ENCODE data around the gene CHCHD6.

Gene CHCHD6

GRCh38 chr3:126668450-126669401 lies 35.3 kb upstream of the CHCHD6 start:
- no peak for DNase-seq

- no peak for DNase-seq
Observed at GRCh38 chr3:126671521-126671920, 32.5 kb upstream of the CHCHD6 start.

DNA sequence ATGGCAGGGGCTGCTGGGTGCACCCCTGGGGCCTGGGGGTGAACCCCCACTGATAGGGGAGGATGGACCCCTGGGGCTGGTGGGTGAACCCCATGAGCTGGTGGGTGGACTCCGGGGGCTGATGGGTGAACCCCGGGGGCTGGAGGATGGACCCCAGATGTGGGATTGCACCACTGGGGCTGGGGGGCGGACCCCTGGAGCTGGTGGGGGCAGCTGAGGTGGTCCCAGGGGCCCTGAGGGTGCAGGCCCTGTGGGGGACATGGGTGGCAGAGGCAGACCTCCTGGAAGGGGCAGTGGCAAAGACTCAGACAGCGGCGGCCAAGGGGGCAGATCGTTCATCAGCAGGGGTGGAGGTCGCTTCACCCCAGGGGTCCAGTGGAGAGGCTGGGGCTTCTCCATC lies 31.7 kb upstream of the CHCHD6 start:
- no peak for DNase-seq

DNA sequence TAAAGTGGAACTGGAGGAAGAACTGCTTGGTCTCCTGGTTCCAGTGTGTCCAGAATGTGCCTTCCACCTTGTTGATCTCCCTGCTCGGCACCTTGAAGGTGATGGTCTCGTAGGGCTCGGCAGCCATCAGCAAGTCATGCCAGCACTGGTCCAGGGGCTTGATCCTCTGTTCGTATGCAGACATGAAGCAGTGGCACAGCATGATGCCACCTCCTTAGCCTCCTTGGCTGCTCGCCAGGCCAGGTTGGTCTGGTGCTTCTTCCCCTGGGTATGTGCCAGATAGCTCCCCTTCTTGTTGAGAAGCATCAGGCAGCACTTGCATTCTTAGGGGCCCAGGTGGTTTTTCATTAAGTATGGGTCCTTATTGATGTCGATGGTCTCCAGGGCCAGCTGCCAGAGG lies 31.3 kb upstream of the CHCHD6 start:
- no peak for DNase-seq

GRCh38 chr3:126676919-126677705 lies 26.9 kb upstream of the CHCHD6 start:
- DNase-seq: no peak

- DNase-seq: no peak
Observed at GRCh38 chr3:126677862-126678503, 26.1 kb upstream of the CHCHD6 start.

DNA sequence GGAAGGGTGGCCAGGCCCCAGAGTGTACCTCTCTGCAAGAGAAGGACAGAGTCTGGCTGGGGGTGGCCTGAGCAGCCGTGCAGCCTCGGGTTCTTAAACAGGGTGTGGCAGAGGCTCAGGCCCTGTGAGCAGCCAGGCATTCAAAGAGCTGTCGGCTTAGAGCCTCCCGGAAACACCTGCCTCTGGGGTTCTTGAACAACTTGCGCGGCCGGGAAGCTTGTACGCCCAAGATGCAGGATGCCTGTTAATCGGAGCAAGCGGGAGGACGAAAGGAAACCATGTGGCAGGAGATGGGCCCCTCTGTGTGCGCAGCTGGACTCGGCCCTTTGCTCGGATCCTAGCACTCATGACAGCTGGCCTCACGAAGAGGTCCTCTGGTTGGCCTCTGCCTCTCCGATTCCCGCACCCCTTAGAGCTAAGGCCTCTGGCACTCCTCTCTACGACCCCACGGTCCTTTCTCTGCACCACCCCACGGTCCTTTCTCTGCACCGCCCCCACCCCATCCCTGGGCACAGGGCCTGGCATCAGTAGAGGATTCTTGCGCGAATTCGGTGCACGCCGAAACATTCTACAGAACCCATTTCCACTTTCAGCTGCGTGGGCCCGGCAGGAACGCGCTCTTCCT lies 25.2 kb upstream of the CHCHD6 start:
- DNase-seq: no peak

DNA sequence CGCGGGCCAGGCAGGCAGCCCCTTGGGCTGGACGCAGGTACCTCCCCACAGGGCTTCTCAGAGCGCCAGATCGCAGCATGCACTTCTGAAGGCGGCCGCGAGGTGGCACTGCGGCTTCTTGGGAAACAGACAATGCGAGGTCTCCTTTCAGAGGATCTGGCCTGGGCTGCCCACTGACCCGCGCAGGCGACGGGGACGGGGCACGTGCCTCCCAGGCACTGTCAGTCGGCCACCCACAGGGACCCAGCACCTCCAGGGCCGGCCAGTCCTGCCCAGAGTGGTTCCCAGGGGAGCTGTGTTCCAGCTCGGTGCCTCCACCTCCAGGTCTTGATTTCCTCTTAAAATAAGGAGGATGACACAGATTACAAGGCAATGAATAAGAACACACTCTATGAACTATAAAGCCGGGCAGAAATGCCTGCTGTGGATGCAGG lies 24.7 kb upstream of the CHCHD6 start:
- peak; percentile 80 to 84 for DNase-seq

GRCh38 chr3:126679831-126680666 lies 24.0 kb upstream of the CHCHD6 start:
- no peak for DNase-seq

- DNase-seq: no peak
Observed at GRCh38 chr3:126680667-126681055, 23.4 kb upstream of the CHCHD6 start.

- no peak for DNase-seq
Observed at GRCh38 chr3:126682009-126682408, 22.0 kb upstream of the CHCHD6 start.

DNA sequence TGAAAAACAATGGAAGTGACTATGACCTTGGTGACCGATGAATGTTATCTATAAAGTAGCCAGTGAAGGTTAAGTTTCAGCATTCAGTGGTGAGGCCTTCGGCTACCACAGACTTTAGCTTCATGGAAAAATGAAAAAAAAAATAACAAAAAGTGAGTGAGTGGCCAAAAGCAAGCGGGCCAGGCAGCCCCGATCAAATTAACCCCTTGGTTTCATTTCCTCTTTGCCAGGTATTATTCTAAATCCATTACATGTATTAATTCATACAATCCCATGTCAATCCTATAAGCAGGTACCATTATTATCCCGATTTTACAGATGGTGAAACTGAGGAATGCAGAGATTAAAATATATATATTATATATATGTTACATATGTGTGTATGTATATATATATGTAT lies 21.0 kb upstream of the CHCHD6 start:
- DNase-seq: no peak

GRCh38 chr3:126684218-126684751 lies 19.8 kb upstream of the CHCHD6 start:
- DNase-seq: no peak

DNA sequence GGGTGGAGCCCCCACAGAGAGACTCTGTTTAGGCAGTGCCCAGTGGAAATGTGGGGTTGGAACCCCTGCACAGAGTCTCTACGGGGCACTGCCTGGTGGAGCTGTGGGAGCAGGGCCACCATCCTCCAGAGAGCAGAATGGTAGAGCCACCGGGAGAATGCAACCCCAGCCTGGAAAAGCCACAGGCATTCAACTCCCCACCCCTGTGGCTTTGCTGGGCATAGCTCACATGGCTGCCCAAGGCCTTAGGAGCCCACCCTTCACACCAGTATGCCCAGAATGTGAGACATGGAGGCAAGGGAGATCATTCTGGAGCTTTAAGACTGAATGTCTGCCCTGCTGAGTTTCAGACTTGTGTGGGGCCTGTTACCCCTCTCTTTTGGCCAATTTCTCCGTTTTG lies 19.0 kb upstream of the CHCHD6 start:
- DNase-seq: no peak

DNA sequence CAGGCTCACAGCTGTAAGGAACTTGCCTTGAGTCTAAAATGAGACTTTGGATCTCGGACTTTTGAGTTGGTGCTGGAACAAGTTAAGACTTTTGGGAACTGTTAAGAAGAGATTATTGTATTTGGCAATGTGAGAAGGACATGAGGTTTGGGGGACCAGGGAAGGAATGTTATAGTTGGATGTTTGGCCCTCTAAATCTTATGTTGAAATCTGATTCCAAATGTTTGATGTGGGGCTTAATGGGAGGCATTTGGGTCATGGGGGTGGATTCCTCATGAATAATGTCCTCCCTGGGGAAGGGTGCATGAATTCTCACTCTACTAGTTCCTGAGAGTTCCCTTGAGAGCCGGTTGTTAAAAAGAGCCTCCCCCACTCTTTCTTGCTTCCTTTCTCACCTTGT lies 18.5 kb upstream of the CHCHD6 start:
- no peak for DNase-seq

DNA sequence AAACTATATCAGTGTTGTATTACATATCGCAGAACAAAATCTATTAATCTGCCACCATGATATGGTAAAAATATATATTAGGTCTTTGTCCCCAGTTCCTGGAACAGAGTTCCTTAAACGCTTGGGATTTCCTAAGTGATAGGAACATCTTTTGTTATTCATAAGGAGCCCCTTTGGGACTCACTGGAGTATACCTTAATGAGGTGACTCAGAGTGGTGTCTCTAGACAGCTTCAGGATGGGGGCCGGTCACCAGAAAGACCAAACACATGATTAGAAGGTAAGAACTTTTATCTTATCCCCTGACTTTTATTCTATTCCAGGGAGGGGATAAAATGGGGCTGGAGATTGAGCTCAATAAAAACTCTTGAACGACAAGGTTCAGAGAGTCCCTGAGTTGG lies 12.3 kb upstream of the CHCHD6 start:
- no peak for DNase-seq

GRCh38 chr3:126692858-126693257 lies 11.2 kb upstream of the CHCHD6 start:
- DNase-seq: no peak

- no peak for DNase-seq
Observed at GRCh38 chr3:126693921-126694320, 10.1 kb upstream of the CHCHD6 start.

DNA sequence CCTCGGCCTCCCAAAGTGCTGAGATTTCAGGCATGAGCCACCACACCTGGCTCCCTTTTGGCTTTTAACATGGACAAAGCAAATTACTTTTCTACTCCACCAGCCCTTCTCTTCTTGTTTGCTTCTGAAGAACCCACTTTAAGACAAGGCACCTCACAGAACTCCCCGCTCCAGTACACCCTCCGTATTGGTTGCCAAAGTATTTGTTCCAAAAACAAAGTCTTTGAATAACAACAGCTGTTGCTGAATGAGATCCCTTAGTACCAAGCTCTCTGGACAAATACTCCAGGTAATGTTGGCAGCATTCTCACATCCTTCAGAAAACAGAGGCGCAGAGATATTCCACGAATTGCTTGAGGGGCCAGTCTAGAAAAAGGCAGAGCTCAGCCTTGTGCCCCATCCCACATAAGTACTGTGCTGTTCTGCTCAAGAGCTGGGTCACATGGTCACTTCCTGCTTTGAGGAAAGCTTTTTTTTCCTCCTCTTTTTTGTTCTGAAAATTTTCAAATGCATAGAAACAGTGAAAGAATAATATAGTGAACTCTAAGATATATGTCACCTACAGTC lies 7.3 kb upstream of the CHCHD6 start:
- DNase-seq: no peak

- DNase-seq: no peak
Observed at GRCh38 chr3:126699011-126699410, 5.0 kb upstream of the CHCHD6 start.

DNA sequence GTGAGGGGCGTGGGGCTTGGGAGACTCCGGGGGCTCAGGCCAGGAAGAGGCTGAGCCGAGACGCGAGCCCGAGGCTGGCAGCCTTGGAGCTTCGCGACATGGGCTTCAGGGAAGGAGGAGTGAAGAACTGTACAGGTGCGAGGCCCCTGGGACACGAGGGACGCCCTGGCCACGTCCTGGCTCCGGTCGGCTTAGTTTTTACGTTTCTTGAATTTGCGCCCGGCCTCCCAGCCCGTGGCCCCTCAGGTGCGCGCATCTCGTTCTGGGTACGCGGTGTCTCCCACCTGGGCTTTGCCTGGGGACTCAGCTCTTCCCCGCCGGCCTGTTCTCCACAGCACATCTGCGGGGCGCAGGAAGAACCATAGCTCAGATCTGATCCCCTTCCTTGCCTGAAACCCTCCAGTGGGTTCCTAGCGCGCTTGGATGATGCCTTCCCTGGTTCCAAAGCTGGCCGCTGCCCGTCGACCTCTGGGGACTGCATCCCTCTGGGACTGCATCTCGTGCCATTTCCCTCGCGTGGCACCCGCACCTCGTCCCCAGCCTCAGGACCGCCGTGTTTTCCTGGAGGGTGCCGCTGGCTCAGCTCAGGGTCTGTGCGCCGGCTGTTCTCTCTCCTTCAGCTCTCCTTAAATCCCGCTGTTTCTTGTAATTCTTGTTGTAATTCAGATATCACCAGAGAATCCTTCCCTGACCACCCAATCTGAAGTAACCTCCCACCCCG lies 614 bp downstream of the CHCHD6 start:
- DNase-seq: peak in 1 of 2 donors; percentile 3

All from stimulated activated CD4-positive, alpha-beta T cell treated with anti-CD3 and anti-CD28 coated beads, Interleukin-2, amount 100 ng/mL, for 48 hours (primary cell).